Loucy (cell line): ENCODE results near the gene COL17A1.

Experiments
- H2AFZ ChIP-seq: fragments of 200-600 bp; sonication (generic); 2 replicates; pipeline ENCODE4 v1.6.0; 2016; ENCODE audit warnings: antibody characterized with exemption, mild to moderate bottlenecking, low read length, moderate library complexity
- H3F3A ChIP-seq: fragments of 200-600 bp; 2 replicates; pipeline ENCODE4 v1.6.0; 2016; ENCODE audit warnings: antibody characterized with exemption, low read depth, mild to moderate bottlenecking
- H3K27me3 ChIP-seq: fragments of 200-600 bp; sonication (generic); 2 replicates; pipeline ENCODE4 v1.6.1; 2014; ENCODE audit warnings: low read length, mild to moderate bottlenecking; ENCODE audit not compliant: insufficient read depth, poor library complexity, severe bottlenecking
- H3K36me3 ChIP-seq: fragments of 200-600 bp; sonication (generic); 2 replicates; pipeline ENCODE4 v1.6.1; 2016; ENCODE audit warnings: low read length; ENCODE audit not compliant: insufficient read depth
- H3K4me1 ChIP-seq: fragments of 200-600 bp; sonication (generic); 2 replicates; pipeline ENCODE4 v1.5.1; 2014; ENCODE audit warnings: low read length, mild to moderate bottlenecking; ENCODE audit not compliant: insufficient read depth, poor library complexity, severe bottlenecking
- H3K4me2 ChIP-seq: fragments of 200-600 bp; sonication (generic); 2 replicates; pipeline ENCODE4 v1.6.0; 2014; ENCODE audit warnings: antibody characterized with exemption, low read length, low read depth, mild to moderate bottlenecking; ENCODE audit not compliant: poor library complexity, severe bottlenecking
- H3K4me3 ChIP-seq: fragments of 200-600 bp; sonication (generic); 2 replicates; pipeline ENCODE4 v1.5.1; 2014; ENCODE audit warnings: low read length, mild to moderate bottlenecking, mixed read lengths; ENCODE audit not compliant: poor library complexity, severe bottlenecking
- H3K79me2 ChIP-seq: fragments of 200-600 bp; sonication (generic); 2 replicates; pipeline ENCODE4 v1.6.1; 2014; ENCODE audit warnings: low read length; ENCODE audit not compliant: insufficient read depth
- H3K9ac ChIP-seq: fragments of 200-600 bp; sonication (generic); 2 replicates; pipeline ENCODE4 v1.6.0; 2014; ENCODE audit warnings: mild to moderate bottlenecking, low read depth, low read length, moderate library complexity; ENCODE audit not compliant: poor library complexity, severe bottlenecking
- H3K9me2 ChIP-seq: fragments of 200-600 bp; sonication (generic); replicated peaks from 2 replicates; pipeline ENCODE4 v1.6.1; 2016; ENCODE audit warnings: low read depth, low read length, mixed read lengths
- H3K9me3 ChIP-seq: fragments of 200-600 bp; sonication (generic); 2 replicates; pipeline ENCODE4 v1.6.1; 2014; ENCODE audit warnings: mild to moderate bottlenecking, antibody characterized with exemption, low read length, low read depth; ENCODE audit not compliant: insufficient read depth
- H4K20me1 ChIP-seq: fragments of 200-600 bp; sonication (generic); 2 replicates; pipeline ENCODE4 v1.6.0; 2014; ENCODE audit warnings: antibody characterized with exemption, low read length, mild to moderate bottlenecking; ENCODE audit not compliant: insufficient read depth, poor library complexity, severe bottlenecking
- EZH2phosphoT487 ChIP-seq: fragments of 200-600 bp; IDR thresholded peaks from 2 replicates; pipeline ENCODE4 v1.6.1; 2018; ENCODE audit warnings: antibody characterized with exemption, mild to moderate bottlenecking, moderate library complexity, borderline replicate concordance
- TF ChIP-seq, protein P1 (sequence below): fragments of 200-600 bp; sonication (generic); conservative IDR thresholded peaks from 2 replicates; pipeline ENCODE4 v1.5.1; 2014; ENCODE audit warnings: mild to moderate bottlenecking, antibody characterized with exemption, low read length

COL17A1 gene

GRCh38 chr10:104026762-104027161 lies 58.9 kb downstream of the COL17A1 start:
- no peaks in the 10 kb centered on the region for H3K79me2 ChIP-seq
- no peaks in the 10 kb centered on the region for H3K27me3 ChIP-seq
- H2AFZ ChIP-seq, result no peak overlapping the region
- no peak overlapping the region for H3K9ac ChIP-seq
- no peak overlapping the region for H3K4me3 ChIP-seq
- TF ChIP-seq EZH2phosphoT487, result no peak
- TF ChIP-seq, protein P1, sequence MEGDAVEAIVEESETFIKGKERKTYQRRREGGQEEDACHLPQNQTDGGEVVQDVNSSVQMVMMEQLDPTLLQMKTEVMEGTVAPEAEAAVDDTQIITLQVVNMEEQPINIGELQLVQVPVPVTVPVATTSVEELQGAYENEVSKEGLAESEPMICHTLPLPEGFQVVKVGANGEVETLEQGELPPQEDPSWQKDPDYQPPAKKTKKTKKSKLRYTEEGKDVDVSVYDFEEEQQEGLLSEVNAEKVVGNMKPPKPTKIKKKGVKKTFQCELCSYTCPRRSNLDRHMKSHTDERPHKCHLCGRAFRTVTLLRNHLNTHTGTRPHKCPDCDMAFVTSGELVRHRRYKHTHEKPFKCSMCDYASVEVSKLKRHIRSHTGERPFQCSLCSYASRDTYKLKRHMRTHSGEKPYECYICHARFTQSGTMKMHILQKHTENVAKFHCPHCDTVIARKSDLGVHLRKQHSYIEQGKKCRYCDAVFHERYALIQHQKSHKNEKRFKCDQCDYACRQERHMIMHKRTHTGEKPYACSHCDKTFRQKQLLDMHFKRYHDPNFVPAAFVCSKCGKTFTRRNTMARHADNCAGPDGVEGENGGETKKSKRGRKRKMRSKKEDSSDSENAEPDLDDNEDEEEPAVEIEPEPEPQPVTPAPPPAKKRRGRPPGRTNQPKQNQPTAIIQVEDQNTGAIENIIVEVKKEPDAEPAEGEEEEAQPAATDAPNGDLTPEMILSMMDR, result no peak
- H3K9me2 ChIP-seq, result no peaks in the 10 kb centered on the region
- H3F3A ChIP-seq, result no peaks in the 10 kb centered on the region
- no peaks in the 10 kb centered on the region for H3K9me3 ChIP-seq
- H3K4me2 ChIP-seq, result no peak overlapping the region
- no peaks in the 10 kb centered on the region for H4K20me1 ChIP-seq
- H3K36me3 ChIP-seq, result peaks cover 55% of the 10 kb centered on the region
- H3K4me1 ChIP-seq, result no peaks in the 10 kb centered on the region

- Histone ChIP-seq H3K27me3 (no peaks in the 10 kb centered on the region), H3K79me2 (no peaks in the 10 kb centered on the region), H3K4me3 (no peak overlapping the region), H3K9me2 (no peaks in the 10 kb centered on the region), H3K4me1 (no peaks in the 10 kb centered on the region), H2AFZ (no peak overlapping the region), H3K36me3 (peaks cover 60% of the 10 kb centered on the region), H3K9ac (no peak overlapping the region), H3K4me2 (no peak overlapping the region), H3F3A (no peaks in the 10 kb centered on the region), H4K20me1 (no peaks in the 10 kb centered on the region), H3K9me3 (no peaks in the 10 kb centered on the region)
- no peak for TF ChIP-seq EZH2phosphoT487
- TF ChIP-seq, protein P1, result no peak
Measured at GRCh38 chr10:104025524-104025923, 60.2 kb downstream of the COL17A1 start.

GRCh38 chr10:104022026-104022425 lies 63.7 kb downstream of the COL17A1 start:
- H2AFZ ChIP-seq, result no peak overlapping the region
- no peaks in the 10 kb centered on the region for H3K4me1 ChIP-seq
- H3K79me2 ChIP-seq, result no peaks in the 10 kb centered on the region
- no peak overlapping the region for H3K9ac ChIP-seq
- TF ChIP-seq EZH2phosphoT487, result no peak
- TF ChIP-seq, protein P1, result no peak
- H3K9me3 ChIP-seq, result no peaks in the 10 kb centered on the region
- peaks cover 69% of the 10 kb centered on the region for H3K36me3 ChIP-seq
- no peaks in the 10 kb centered on the region for H4K20me1 ChIP-seq
- H3K9me2 ChIP-seq, result no peaks in the 10 kb centered on the region
- no peaks in the 10 kb centered on the region for H3K27me3 ChIP-seq
- no peak overlapping the region for H3K4me3 ChIP-seq
- H3K4me2 ChIP-seq, result no peak overlapping the region
- no peaks in the 10 kb centered on the region for H3F3A ChIP-seq
